Measurements from ENCODE around the gene C12orf75.
"Not testable (repeated sequence)": the region's sequence is repeated elsewhere in the genome, so short reads cannot be mapped to it uniquely, and the experiment has no call there.

DNA sequence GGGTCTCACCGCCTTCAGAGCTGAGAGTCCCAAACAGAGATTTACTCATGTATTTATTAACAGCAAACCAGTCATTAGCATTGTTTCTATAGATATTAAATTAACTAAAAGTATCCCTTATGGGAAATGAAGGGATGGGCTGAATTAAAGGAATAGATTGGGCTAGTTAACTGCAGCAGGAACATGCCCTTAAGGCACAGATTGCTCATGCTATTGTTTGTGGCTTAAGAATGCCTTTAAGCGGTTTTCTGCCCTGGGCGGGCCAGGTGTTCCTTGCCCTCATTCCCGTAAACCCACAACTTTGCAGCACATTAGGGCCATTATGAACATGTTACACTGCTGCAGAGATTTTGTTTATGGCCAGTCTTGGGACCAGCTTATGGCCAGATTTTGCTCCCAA, 21.7 kb upstream of the C12orf75 start:
- TF ChIP-seq, protein P1, sequence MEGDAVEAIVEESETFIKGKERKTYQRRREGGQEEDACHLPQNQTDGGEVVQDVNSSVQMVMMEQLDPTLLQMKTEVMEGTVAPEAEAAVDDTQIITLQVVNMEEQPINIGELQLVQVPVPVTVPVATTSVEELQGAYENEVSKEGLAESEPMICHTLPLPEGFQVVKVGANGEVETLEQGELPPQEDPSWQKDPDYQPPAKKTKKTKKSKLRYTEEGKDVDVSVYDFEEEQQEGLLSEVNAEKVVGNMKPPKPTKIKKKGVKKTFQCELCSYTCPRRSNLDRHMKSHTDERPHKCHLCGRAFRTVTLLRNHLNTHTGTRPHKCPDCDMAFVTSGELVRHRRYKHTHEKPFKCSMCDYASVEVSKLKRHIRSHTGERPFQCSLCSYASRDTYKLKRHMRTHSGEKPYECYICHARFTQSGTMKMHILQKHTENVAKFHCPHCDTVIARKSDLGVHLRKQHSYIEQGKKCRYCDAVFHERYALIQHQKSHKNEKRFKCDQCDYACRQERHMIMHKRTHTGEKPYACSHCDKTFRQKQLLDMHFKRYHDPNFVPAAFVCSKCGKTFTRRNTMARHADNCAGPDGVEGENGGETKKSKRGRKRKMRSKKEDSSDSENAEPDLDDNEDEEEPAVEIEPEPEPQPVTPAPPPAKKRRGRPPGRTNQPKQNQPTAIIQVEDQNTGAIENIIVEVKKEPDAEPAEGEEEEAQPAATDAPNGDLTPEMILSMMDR (IDR thresholded peaks at IDR 0.05): not testable (repeated sequence)
- TF ChIP-seq POLR2A (IDR thresholded peaks at IDR 0.05): not testable (repeated sequence)

All from adrenal gland (tissue), 5 donors.